ENCODE measurements around the gene PKNOX2.

PKNOX2 gene

DNA sequence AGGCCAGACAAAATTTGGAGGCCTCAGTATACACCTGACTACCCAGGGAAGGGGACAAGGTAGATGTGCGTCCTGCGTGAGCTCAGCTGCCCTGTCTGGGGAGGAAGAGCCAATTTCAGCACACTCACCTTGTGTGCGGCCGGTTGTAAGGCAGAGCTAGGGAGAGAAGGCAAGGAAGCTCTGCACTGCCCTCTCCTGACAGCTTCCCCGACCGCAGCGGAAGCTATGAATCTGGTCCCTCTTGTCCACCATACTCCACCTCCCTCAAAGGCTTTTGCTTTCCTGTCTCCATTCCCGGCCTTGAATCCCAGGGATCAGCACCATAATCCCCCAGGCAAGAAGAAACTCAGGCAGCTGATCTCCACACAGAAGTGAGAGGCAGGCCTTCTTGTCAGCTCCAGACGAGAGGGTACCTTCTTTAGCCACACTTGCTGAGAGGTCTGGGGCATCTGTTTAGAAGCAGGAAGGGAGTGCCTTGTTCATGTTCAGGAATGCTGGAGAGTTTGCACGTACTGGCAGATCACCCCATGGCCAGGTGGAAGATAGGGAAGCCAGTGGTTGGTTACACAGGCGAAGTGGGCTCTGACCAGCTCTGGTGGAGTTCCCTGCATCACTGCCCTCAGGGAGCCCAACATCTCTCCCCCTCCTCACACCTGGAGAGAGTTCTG is 269.0 kb downstream of the PKNOX2 start:
- DNase-seq (ENCODE audit: low read depth, low spot score) = no peak

GRCh38 chr11:125435461-125436238 is 271.1 kb downstream of the PKNOX2 start:
- DNase-seq (ENCODE audit: low read depth, low spot score) = no peak

GRCh38 chr11:125441648-125442410 is 277.3 kb downstream of the PKNOX2 start:
- no peak for DNase-seq (ENCODE audit: low read depth, low spot score)

DNA sequence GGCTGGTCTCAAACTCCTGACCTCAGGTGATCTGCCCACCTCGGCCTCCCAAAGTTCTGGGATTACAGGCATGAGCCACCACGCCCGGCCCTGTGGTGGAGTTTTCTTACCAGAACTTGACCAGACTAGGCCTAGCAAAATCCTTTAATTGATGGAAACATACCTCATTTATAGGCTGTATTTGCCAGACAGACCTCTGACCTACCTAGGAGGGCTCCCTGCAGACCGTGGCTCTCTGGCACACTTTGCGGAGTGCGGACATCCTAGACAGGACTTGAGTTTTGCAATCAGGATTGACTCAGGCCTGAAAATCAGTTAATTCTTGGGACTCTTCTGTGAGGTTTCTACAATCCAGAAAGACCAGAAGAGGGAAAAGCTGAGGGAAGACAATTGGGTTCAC is 278.4 kb downstream of the PKNOX2 start:
- DNase-seq (ENCODE audit: low read depth, low spot score) = no peak

- no peak for DNase-seq (ENCODE audit: low read depth, low spot score)
Measured at GRCh38 chr11:125443767-125444311, 279.3 kb downstream of the PKNOX2 start.

DNA sequence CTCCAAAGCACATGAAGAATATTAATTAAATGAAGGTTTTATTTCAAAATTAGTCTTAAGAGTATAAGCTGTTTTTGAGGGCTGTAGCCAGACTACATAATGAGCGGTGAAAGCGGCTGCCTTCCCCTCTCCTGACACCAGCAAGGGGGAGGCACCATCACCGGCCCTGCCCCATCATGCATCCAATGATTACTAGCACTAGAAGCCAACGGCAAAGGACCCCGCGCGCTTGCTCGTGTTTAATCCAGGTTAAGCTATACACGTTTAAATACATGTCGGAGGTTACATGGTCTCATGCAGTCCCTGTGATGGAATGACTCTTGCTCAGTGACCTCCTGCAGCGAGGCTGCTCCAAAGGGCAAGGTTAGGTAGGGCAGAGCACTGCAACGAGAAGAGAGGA is 281.2 kb downstream of the PKNOX2 start:
- no peak for DNase-seq (ENCODE audit: low read depth, low spot score)

DNA sequence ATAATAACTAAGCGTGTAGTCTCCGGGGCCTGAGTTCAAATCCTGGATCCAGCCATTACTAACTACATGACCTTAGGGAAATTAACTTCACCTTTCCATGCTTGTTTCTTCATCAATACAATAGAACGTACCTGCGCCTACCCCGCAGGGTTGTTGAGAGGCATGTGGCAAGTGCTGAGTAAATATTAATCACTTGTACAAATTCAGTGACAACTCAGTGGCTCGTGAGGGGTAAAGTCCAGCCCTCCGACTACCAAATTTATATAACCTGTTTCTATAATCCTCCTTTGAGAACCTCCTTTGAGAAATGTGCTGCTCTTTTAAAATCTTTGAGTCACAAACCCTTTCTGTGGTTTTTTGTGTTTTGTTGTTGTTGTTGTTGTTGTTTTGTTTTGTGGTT is 281.7 kb downstream of the PKNOX2 start:
- DNase-seq (ENCODE audit: low read depth, low spot score) = no peak

- no peak for DNase-seq (ENCODE audit: low read depth, low spot score)
Measured at GRCh38 chr11:125447721-125448120, 283.2 kb downstream of the PKNOX2 start.

DNA sequence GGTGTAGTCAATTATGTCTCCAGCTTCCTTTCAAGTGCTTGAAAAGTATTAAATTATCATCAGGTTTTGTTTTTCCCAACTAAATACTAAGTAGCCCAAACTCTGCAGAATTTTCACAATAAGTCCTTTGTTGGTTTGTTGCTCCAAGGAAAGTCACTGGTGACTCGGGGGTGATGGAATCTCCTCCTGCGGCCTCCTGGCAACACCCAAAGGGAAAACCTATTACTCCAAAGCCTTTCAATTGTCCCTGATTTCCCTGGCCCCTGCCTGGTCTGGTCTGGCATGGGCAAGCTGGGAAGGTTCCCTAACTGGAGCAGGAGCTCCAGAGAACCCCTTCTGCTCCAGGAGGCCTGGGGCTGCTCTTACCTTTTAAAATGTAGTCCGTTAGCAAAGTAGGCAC is 283.6 kb downstream of the PKNOX2 start:
- DNase-seq (ENCODE audit: low read depth, low spot score) = no peak

GRCh38 chr11:125449565-125449964 is 285.0 kb downstream of the PKNOX2 start:
- no peak for DNase-seq (ENCODE audit: low read depth, low spot score)

- no peak for DNase-seq (ENCODE audit: low read depth, low spot score)
Measured at GRCh38 chr11:125451400-125452124, 287.0 kb downstream of the PKNOX2 start.

GRCh38 chr11:125452125-125452470 is 287.5 kb downstream of the PKNOX2 start:
- DNase-seq (ENCODE audit: low read depth, low spot score) = no peak

DNA sequence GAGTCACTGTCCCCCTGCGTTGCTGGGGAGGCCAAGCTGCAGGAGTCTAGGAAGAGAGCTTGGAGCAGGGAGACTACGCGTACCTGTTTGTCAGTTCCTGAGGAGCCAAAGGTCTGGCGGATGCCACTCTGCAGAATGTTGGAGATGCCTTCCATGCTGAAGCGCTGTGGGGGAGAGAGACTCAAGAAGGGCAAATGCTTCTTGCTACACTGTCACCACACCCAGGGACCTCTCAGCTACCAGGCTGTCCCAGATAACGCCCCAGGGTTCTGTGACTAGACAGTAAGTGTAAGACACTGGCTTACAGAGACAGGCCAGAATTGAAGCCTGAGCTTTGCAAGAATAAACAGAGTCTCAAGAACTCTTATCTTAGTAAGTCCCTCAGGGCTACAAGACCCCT is 289.5 kb downstream of the PKNOX2 start:
- no peak for DNase-seq (ENCODE audit: low read depth, low spot score)

DNA sequence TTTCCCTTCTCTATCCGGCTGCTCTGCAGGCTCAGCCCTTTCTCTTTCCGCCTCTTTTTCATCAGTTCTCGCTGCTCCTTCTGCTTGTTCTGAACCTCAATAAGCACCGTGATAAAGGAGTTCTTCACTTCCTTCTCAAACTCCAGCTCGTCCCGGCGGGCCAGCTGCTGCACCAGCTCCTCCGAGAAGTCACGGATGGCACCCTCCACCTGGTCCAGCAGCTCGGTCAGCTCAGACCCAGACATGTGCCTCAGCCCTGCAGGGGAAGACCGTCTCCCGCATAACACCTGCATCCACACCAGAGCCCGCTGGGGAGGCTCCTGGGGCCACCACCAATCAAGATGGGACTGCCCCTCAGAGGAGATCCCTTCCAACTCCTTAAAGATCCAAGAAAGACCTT is 291.3 kb downstream of the PKNOX2 start:
- DNase-seq (ENCODE audit: low read depth, low spot score) = no peak

DNA sequence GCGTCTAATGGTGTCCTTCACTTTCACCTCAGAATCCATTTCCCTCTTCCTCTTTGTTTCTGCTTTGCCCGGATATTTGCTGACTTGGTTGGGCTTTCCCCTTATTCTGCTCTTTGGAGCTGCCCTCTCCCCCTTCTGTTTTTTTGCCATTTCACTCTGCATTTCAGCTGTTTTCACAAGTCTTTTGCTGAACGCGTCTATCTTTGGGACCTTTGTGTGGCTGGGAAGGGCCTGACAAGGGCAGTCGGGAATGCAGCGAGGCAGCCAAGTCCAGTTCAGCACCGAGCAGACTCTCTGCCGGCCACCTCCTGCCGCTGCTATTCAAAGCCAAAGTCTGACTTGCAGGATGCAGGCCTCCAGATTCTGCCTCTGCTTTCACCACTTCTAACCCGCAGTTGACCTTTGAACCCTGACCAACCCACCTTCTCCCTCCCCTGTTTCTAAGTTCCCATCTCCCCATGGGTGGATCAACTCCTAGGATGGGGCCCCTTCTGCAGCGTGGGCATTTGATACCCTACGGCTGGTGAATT is 293.3 kb downstream of the PKNOX2 start:
- DNase-seq (ENCODE audit: low read depth, low spot score) = no peak

DNA sequence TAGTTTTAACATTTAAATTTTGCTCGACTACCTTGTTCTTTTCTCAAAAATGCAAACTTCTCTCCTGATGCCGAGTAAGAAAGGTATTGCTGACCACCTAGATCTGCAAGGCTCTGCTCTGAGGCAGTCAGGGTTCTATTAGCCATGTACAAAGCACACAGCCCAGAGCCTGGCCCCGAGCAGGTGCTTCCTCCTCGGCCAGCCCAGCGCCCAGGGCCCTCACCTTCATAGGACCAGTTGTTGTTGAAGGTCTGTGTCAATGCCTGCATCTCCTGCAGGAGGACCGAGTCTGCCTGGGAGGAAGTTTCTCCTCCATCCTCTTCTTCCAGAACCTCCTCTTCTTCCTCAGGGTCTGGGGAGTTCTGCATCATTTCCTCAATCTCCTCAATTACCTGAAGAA is 295.7 kb downstream of the PKNOX2 start:
- no peak for DNase-seq (ENCODE audit: low read depth, low spot score)

DNA sequence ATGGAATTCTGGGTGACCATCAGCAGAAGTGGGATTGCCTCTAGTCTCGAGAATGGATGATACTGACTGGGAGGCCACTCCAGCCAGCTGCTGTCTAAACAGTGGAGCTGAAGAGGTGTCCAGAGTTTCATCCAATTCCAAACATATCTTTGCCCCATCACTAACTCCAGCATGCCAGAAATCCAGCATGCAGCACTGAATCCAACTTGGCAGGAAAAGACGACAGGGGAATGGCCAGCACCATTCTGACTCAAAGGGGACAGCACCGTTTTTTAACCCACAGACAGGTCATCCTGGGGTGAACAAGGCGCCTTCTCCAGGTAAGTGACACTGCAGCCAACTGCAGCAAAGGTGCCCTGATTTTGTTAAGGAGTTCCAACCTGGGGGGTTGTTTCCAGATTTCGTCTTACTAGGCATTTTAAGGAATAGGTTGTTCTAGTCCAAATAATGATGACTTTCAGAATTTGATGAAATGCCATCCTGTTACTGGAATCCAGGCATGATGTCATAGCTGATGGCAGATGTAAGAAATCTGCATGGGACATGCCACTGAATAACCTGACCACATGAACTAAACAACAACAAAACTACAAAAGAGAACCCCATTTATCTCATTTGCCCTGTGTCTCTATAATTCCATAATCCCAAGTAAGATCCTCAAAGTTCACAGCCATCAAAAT is 299.2 kb downstream of the PKNOX2 start:
- no peak for DNase-seq (ENCODE audit: low read depth, low spot score)

DNA sequence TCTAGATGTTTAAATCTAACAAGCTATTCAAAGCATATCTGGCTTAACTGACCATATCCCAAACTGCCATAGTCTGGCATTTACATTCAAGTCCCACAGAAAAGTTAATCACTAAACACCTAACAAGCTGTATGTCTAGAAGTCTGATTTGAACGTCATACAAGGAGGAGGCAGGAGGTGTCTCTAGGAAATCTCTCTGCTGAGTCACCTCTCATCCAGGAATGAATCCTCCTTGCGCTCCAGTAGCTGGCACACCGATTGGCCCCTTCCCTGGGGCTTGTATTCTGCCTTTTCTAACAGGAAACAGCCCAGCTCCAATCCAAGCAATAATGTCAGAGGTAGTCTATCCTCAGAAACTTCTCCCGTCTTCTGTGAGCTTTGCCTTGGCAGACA is 299.7 kb downstream of the PKNOX2 start:
- no peak for DNase-seq (ENCODE audit: low read depth, low spot score)

DNA sequence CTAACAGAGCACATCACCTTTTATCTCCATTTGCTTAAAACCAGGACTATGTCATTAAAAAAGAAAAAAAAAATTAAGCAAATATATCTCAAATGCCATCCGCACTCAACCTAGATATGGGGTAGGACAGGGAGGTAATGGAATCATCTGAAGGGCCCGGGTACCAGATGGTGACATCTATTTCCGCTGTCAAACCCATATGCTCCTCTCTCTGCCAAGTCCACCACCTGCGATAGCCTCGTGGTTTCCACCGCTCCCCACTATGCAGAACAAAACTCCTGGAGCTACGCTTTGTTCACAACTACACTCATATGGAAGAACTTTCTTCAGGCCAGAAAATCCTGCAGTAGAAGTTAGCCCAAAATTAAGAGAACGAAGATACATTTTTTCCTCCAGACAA is 300.1 kb downstream of the PKNOX2 start:
- no peak for DNase-seq (ENCODE audit: low read depth, low spot score)

- DNase-seq (ENCODE audit: low read depth, low spot score) = no peak
Measured at GRCh38 chr11:125465255-125465654, 300.7 kb downstream of the PKNOX2 start.

- no peak for DNase-seq (ENCODE audit: low read depth, low spot score)
Measured at GRCh38 chr11:125465701-125466100, 301.1 kb downstream of the PKNOX2 start.
